B cell (primary cell): ENCODE results near the gene KCNJ10. TPM values are rescaled to one million over a fixed set of nuclear protein-coding genes. Genes with fewer than 3 reads are reported as not detected.
A peak's percentile ranks its signal among the peaks of the same experiment; 100 is the strongest.

Source experiments
- ATAC-seq: fragments of 200-7000 bp; cut with Tn5 transposase; one replicate; pipeline ENCODE4 v1.10.0; 2021; ENCODE audit warnings: low read depth, mild to moderate bottlenecking, moderate number of reproducible peaks, moderate library complexity
- CTCF ChIA-PET: fragments of 350-600 bp; sonication (Branson Sonifier 250); formaldehyde crosslinking; loops from one replicate; lab custom pipeline; 2021; ENCODE audit warnings: antibody characterized with exemption, inconsistent platforms; lab: Charles Lee
- POLR2A ChIA-PET: fragments of 350-600 bp; sonication (Branson Sonifier 250); formaldehyde crosslinking; loops from one replicate; lab custom pipeline; 2021; ENCODE audit warnings: antibody characterized with exemption; lab: Charles Lee
- DNase-seq: peaks from one replicate; pipeline ENCODE4 v3.0.0; 2013
- H2AFZ ChIP-seq: 2 replicates; pipeline ENCODE4 v1.6.1; 2012; ENCODE audit warnings: mild to moderate bottlenecking, low read depth, low read length; ENCODE audit not compliant: insufficient read depth, poor library complexity, severe bottlenecking
- H3K27ac ChIP-seq, 2 donors: 1 replicate in 1 of 2; 2 replicates in 1 of 2; pipeline ENCODE4 v1.5.1; 2012 to 2013; ENCODE audit warnings: low read length in 2 of 2, mild to moderate bottlenecking in 2 of 2, moderate library complexity in 1 of 2
- H3K27me3 ChIP-seq, 4 experiments: fragments of 200-600 bp in 1 of 4; sonication (generic) in 1 of 4; replicated peaks in 1 of 4; 1 replicate in 2 of 4; 2 replicates in 2 of 4; pipeline versions ENCODE4 v1.6.1 to v1.7.0; 2013 to 2016; ENCODE audit warnings: low read length in 3 of 4, mild to moderate bottlenecking in 2 of 4, mixed read lengths in 1 of 4, moderate library complexity in 1 of 4; ENCODE audit not compliant: insufficient read depth in 4 of 4, control insufficient read depth in 3 of 4; ENCODE audit errors: control extremely low read depth in 1 of 4
- H3K36me3 ChIP-seq, 2 experiments: replicated peaks in 1 of 2; 1 replicate in 1 of 2; 2 replicates in 1 of 2; pipeline versions ENCODE4 v1.6.1 to v1.7.1; 2013; ENCODE audit warnings: low read length in 1 of 2; ENCODE audit not compliant: insufficient read depth in 2 of 2, control insufficient read depth in 1 of 2; ENCODE audit errors: control extremely low read depth in 1 of 2, extremely low read depth in 1 of 2
- H3K4me1 ChIP-seq, 2 donors: fragments of 200-600 bp in 1 of 2; sonication (generic) in 1 of 2; 1 replicate in 1 of 2; 2 replicates in 1 of 2; pipeline versions ENCODE4 v1.5.1 to v1.6.1; 2013 to 2017; ENCODE audit warnings: low read length in 2 of 2; ENCODE audit not compliant: control insufficient read depth in 2 of 2, insufficient read depth in 2 of 2
- H3K4me2 ChIP-seq: replicated peaks from 2 replicates; pipeline ENCODE3; 2012; ENCODE audit warnings: mild to moderate bottlenecking, low read depth, low read length; ENCODE audit not compliant: poor library complexity, severe bottlenecking
- H3K4me3 ChIP-seq, 5 experiments: fragments of 200-600 bp in 1 of 5; sonication (generic) in 1 of 5; 1 replicate in 3 of 5; 2 replicates in 2 of 5; pipeline versions ENCODE4 v1.5.1 to v1.7.0; 2011 to 2016; ENCODE audit warnings: low read length in 4 of 5, mild to moderate bottlenecking in 4 of 5, low read depth in 2 of 5, control low read depth in 1 of 5, moderate library complexity in 1 of 5; ENCODE audit not compliant: insufficient read depth in 1 of 5; ENCODE audit errors: control extremely low read depth in 1 of 5, extremely low read depth in 1 of 5
- H3K79me2 ChIP-seq: fragments of 200-600 bp; sonication (generic); one replicate; pipeline ENCODE4 v1.6.0; 2016; ENCODE audit warnings: low read length; ENCODE audit not compliant: control insufficient read depth, insufficient read depth
- H3K9ac ChIP-seq: fragments of 200-600 bp; sonication (generic); 2 replicates; pipeline ENCODE4 v1.6.1; 2017; ENCODE audit warnings: mild to moderate bottlenecking, low read length, moderate library complexity
- H3K9me3 ChIP-seq, 3 donors: one replicate each; pipeline versions ENCODE4 v1.6.1 to v1.7.1; 2013; ENCODE audit warnings: low read length in 2 of 3; ENCODE audit not compliant: control insufficient read depth in 2 of 3, insufficient read depth in 1 of 3; ENCODE audit errors: control extremely low read depth in 1 of 3
- H4K20me1 ChIP-seq: 2 replicates; pipeline ENCODE4 v1.6.0; 2012; ENCODE audit warnings: mild to moderate bottlenecking, low read length; ENCODE audit not compliant: insufficient read depth, control insufficient read depth, poor library complexity, severe bottlenecking
- H3K27ac Mint-ChIP-seq: one replicate; pipeline ENCODE4 v1.8.0; 2021; ENCODE audit warnings: mixed read lengths
- H3K27me3 Mint-ChIP-seq: one replicate; pipeline ENCODE4 v1.8.0; 2021; ENCODE audit warnings: mixed read lengths
- H3K4me1 Mint-ChIP-seq: one replicate; pipeline ENCODE4 v1.8.0; 2021; ENCODE audit warnings: mixed read lengths
- H3K4me3 Mint-ChIP-seq: one replicate; pipeline ENCODE4 v1.8.0; 2021; ENCODE audit warnings: mixed read lengths
- H3K9me3 Mint-ChIP-seq: one replicate; pipeline ENCODE4 v1.8.0; 2022; ENCODE audit warnings: mixed read lengths; ENCODE audit not compliant: insufficient read depth
- CTCF ChIP-seq: fragments of 200-600 bp; IDR thresholded peaks from one replicate; pipeline ENCODE4 v1.8.0; 2022; ENCODE audit warnings: antibody characterized with exemption, mild to moderate bottlenecking
- EZH2 ChIP-seq: IDR thresholded peaks from 2 replicates; pipeline ENCODE4 v1.6.1; 2012; ENCODE audit warnings: borderline replicate concordance, low read depth, mild to moderate bottlenecking, moderate library complexity, low read length; ENCODE audit not compliant: insufficient read depth, poor library complexity, severe bottlenecking
- WGBS: methylation state at CpG from one replicate; pipeline ENCODE4 v1.1.5; 2013; ENCODE audit warnings: missing lambda C conversion rate; ENCODE audit not compliant: insufficient coverage; 5-methylcytosine and 5-hydroxymethylcytosine counted together
- intact Hi-C: fragments of 100-400 bp; cut with micrococcal nuclease; formaldehyde crosslinking; loops from one replicate; pipeline ENCODE4 v1.10.0; 2022
- polyA plus RNA-seq: library from polyadenylated mRNA; depleted of rRNA; stranded (reverse); fragments of >200 nt; gene quantifications from 2 replicates; pipeline ENCODE4 v1.2.3, GENCODE V29; 2012
- total RNA-seq, 2 donors: library from RNA; stranded (reverse); fragments of 120-200 nt in 1 of 2; gene quantifications; 1 replicate in 1 of 2; 2 replicates in 1 of 2; pipeline versions ENCODE4 v1.2.3 to v1.2.4, GENCODE V29; 2013 to 2022

Gene KCNJ10
- total and polyA plus RNA-seq, 2 donors (not counting 1 experiment from before 2014, with no cell fraction given) = not detected

- H3K9ac ChIP-seq = peak overlapping the region; percentile 71
- peak overlapping the region; percentile 88 for H3K27ac Mint-ChIP-seq
- H3K9me3 Mint-ChIP-seq = no peaks in the 10 kb centered on the region
- no peak for TF ChIP-seq EZH2
- no peak for TF ChIP-seq CTCF
- no peaks in the 10 kb centered on the region for H3K27me3 ChIP-seq
- no peaks in the 10 kb centered on the region for H3K36me3 ChIP-seq
- H3K9me3 ChIP-seq = no peaks in the 10 kb centered on the region
- POLR2A ChIA-PET = no interaction called here
- peak overlapping the region; percentile 51 to 78 (median 74) for H3K4me3 ChIP-seq
- CTCF ChIA-PET = interaction anchor here (1.0 to 4.9 kb wide), 11 partner anchors 9 to 261 kb away, joined by 3 to 26 read pairs (median 5); partner anchors contain the start of gene DUSP23
- H3K4me1 Mint-ChIP-seq = peaks cover 27% of the 10 kb centered on the region
- no peaks in the 10 kb centered on the region for H3K27me3 Mint-ChIP-seq
- H2AFZ ChIP-seq = peak overlapping the region; percentile 91
- peak overlapping the region; percentile 99 for H3K4me3 Mint-ChIP-seq
- no peaks in the 10 kb centered on the region for H4K20me1 ChIP-seq
- peak overlapping the region; percentile 85 for H3K4me2 ChIP-seq
- peaks cover 19 to 20% of the 10 kb centered on the region in 2 donors for H3K4me1 ChIP-seq
- 14% methylated on average over 18 of the region's 23 CpGs for WGBS
- intact Hi-C loops = loop anchor here (2.0 kb wide), 2 partner anchors 16 to 24 kb away; no protein-coding TSS in a partner anchor
- DNase-seq (peak; percentile 14), ATAC-seq (peak; percentile 8)
- H3K27ac ChIP-seq = peak overlapping the region in 1 of 2 donors; percentile 57
- H3K79me2 ChIP-seq = no peaks in the 10 kb centered on the region
Observed at GRCh38 chr1:160030657-160031364, 39.1 kb downstream of the KCNJ10 start.

GRCh38 chr1:160028426-160028825 is 41.5 kb downstream of the KCNJ10 start:
- ChIA-PET POLR2A (no interaction called here), CTCF (interaction anchor here (0.5 kb wide), 1 partner anchor 111 kb away, joined by 4 read pairs; no protein-coding TSS in a partner anchor)

More at GRCh38 chr1:160028426-160028825, 41.5 kb downstream of the KCNJ10 start:
- H3K4me2 ChIP-seq = no peak overlapping the region
- no peak overlapping the region for H3K9ac ChIP-seq
- H2AFZ ChIP-seq = no peak overlapping the region
- no peak for TF ChIP-seq CTCF
- TF ChIP-seq EZH2 = no peak
- intact Hi-C loops = no loop called here
- Mint-ChIP-seq H3K27me3 (no peaks in the 10 kb centered on the region), H3K27ac (no peak overlapping the region), H3K4me1 (peaks cover 27% of the 10 kb centered on the region), H3K9me3 (no peaks in the 10 kb centered on the region), H3K4me3 (no peak overlapping the region)
- ATAC-seq (no peak), DNase-seq (no peak)
- H3K9me3 ChIP-seq = no peaks in the 10 kb centered on the region
- H3K27me3 ChIP-seq = no peaks in the 10 kb centered on the region
- no peaks in the 10 kb centered on the region for H4K20me1 ChIP-seq
- no peaks in the 10 kb centered on the region for H3K79me2 ChIP-seq
- peaks cover 19 to 20% of the 10 kb centered on the region in 2 donors for H3K4me1 ChIP-seq
- H3K36me3 ChIP-seq = no peaks in the 10 kb centered on the region
- H3K4me3 ChIP-seq = no peak overlapping the region
- H3K27ac ChIP-seq = no peak overlapping the region
